GM18508 (cell line): ENCODE measurements around the gene TEX51.

ENCODE experiments used
- ATAC-seq: cut with Tn5 transposase; IDR thresholded peaks from one replicate; pipeline ENCODE4 v1.9.1; 2021; ENCODE audit warnings: moderate number of reproducible peaks; ENCODE audit not compliant: insufficient read depth, unreplicated experiment

TEX51 gene

DNA sequence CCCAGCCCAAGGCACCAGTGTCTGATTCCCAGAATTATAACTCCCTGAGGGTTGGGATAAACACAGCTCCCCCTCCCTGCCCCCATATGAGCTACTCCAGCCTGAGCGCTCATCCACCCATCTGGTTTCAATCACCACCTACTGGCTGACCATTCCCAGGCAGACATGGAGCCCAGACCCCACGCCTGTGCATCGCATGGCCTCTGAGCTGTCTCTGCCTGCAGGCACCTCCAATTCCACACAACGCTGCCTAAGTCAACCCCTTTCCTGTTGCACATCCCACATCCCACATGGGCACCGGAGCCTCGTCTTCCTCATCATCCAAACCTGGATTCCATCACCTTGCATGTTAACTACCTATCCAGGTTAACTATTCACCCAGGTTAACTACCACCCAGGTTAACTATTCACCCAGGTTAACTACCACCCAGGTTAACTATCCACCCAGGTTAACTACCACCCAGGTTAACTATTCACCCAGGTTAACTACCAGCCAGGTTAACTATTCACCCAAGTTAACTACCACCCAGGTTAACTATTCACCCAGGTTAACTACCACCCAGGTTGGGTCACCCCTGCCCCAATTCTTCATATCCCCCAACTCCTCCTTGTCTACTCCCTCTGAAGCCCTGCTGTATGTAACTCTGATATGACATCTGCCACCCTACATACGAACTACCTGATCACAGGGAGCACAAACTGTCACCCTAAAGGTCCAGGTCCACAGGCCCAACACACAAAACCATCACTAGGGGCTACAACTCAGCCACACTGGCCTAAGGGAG lies 47.8 kb downstream of the TEX51 start:
- ATAC-seq: no peak

DNA sequence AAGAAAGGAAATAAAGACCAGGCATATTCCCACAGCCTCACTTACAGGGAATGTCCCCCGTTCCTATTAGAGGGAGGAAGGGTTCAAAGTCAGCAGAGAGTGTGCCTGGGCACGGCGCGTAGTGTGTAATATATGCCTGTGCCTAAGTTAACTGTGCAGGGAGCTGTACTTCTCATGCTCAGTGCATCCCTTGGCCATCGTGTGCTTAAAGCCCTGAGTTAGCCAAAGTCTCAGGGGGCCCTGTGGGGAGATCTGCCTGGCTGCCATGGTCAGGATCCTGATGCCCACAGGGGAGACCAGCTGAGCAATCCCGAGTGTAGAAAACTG lies 48.4 kb downstream of the TEX51 start:
- no peak for ATAC-seq

DNA sequence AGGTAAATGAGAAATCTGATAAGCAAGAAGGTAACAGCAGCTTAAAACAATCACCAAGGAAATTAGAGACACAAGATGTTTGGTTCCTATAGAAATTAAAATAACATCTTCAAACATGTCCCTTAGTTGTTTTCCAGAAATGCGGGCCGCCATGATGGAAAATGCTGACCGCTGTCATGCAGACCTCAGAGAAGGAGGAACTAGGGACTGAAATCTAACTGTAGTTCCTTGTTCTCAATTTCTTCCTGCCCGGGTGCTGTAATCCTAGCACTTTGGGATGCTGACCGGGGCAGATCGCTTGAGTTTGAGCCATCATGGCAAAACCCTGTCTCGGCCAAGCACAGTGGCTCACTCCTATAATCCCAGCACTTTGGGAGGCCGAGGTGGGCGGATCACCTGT lies 51.1 kb downstream of the TEX51 start:
- no peak for ATAC-seq

DNA sequence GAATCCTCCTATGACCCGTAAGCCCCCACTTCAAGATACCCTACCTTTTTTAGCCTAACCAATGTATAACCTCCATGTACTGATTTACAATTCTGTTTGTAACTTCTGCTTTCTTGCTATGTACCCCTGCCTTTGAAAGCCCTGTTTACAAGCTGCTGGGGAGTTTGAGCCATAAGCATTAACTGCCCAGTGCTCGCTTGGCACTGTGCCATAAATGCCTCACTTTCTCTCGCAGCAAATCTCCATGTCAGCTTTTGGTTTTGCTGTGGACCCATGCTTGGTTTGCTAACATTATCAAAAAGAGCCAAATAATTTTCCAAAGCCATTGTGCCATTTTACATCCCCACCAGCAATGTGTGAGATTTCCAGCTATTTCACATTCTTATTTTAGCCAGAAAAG lies 51.8 kb downstream of the TEX51 start:
- ATAC-seq: no peak
